Gastroesophageal sphincter (tissue), 4 donors: ENCODE data around the gene PARD3B. TPM values are rescaled to one million over a fixed set of nuclear protein-coding genes. Genes with fewer than 3 reads are reported as not detected.

ENCODE experiments used
- ATAC-seq: fragments of 150-250 bp; one replicate; pipeline ENCODE4 v1.9.1; 2016; ENCODE audit warnings: mild to moderate bottlenecking, moderate library complexity
- H3K27ac ChIP-seq, 4 donors: fragments of 200-600 bp; sonication (generic) in 3 of 4; 1 replicate in 3 of 4; 2 replicates in 1 of 4; pipeline ENCODE4 v1.5.1; 2016 to 2019
- H3K27me3 ChIP-seq: fragments of 200-600 bp; sonication (generic); one replicate; pipeline ENCODE4 v1.5.1; 2019
- H3K36me3 ChIP-seq, 2 donors: fragments of 200-600 bp; sonication (generic); one replicate each; pipeline ENCODE4 v1.5.1; 2019; ENCODE audit warnings: control low read depth in 1 of 2
- H3K4me1 ChIP-seq, 3 donors: fragments of 200-600 bp; sonication (generic); 1 replicate in 2 of 3; 2 replicates in 1 of 3; pipeline ENCODE4 v1.5.1; 2016 to 2019; ENCODE audit warnings: control low read depth in 2 of 3
- H3K4me3 ChIP-seq, 2 donors: fragments of 200-600 bp; sonication (generic); one replicate each; pipeline ENCODE4 v1.5.1; 2019; ENCODE audit warnings: mild to moderate bottlenecking in 1 of 2, moderate library complexity in 1 of 2
- H3K9me3 ChIP-seq, 3 donors: fragments of 200-600 bp; sonication (generic); one replicate each; pipeline ENCODE4 v1.5.1; 2017 to 2019; ENCODE audit warnings: control low read depth in 2 of 3
- CTCF ChIP-seq, 4 experiments: fragments of 200-600 bp in 2 of 4; fragments of 450-650 bp in 2 of 4; sonication (generic) in 1 of 4; IDR thresholded peaks; one replicate each; pipeline ENCODE4 v1.5.1; 2017 to 2019; ENCODE audit warnings: antibody characterized with exemption in 4 of 4, mild to moderate bottlenecking in 2 of 4, moderate library complexity in 2 of 4
- EP300 ChIP-seq: sonication (generic); formaldehyde crosslinking; IDR thresholded peaks from one replicate; pipeline ENCODE4 v1.6.1; 2017; ENCODE audit warnings: antibody characterized with exemption, mild to moderate bottlenecking
- POLR2A ChIP-seq, 2 donors: fragments of 450-650 bp; IDR thresholded peaks; one replicate each; pipeline ENCODE4 v1.6.1; 2017; ENCODE audit warnings: antibody characterized with exemption in 2 of 2, mild to moderate bottlenecking in 2 of 2, moderate library complexity in 1 of 2
- POLR2AphosphoS5 ChIP-seq: sonication (generic); formaldehyde crosslinking; IDR thresholded peaks from one replicate; pipeline ENCODE4 v1.6.1; 2017; ENCODE audit warnings: antibody characterized with exemption
- WGBS, 2 donors: methylation state at CpG; one replicate each; pipeline ENCODE4 v1.1.5; 2018; ENCODE audit warnings: low coverage in 1 of 2; 5-methylcytosine and 5-hydroxymethylcytosine counted together
- total RNA-seq, 4 donors: library from RNA; depleted of rRNA; stranded (reverse); fragments of >200 nt; gene quantifications; one replicate each; pipeline ENCODE4 v1.1.0, GENCODE V29; 2016

PARD3B gene
- total RNA-seq, 4 donors from 2014 or later: 29.6 to 42.2 (median 41.0) TPM

GRCh38 chr2:204790076-204790475 is 244.8 kb downstream of the PARD3B start:
- Histone ChIP-seq H3K27ac (no peak overlapping the region), H3K4me1 (no peaks in the 10 kb centered on the region), H3K36me3 (no peaks in the 10 kb centered on the region), H3K9me3 (no peaks in the 10 kb centered on the region), H3K27me3 (no peaks in the 10 kb centered on the region), H3K4me3 (no peak overlapping the region)
- WGBS, 2 donors: 91 to 100% methylated on average over 2 to 3 of the region's 3 CpGs
- ATAC-seq: no peak
- TF ChIP-seq CTCF (IDR thresholded peaks at IDR 0.05) (no peak), POLR2A (IDR thresholded peaks at IDR 0.05) (no peak), POLR2AphosphoS5 (no peak), EP300 (no peak)

GRCh38 chr2:204791230-204791629 is 246.0 kb downstream of the PARD3B start:
- no peak for ATAC-seq
- TF ChIP-seq POLR2AphosphoS5 (no peak), CTCF (IDR thresholded peaks at IDR 0.05) (no peak), POLR2A (IDR thresholded peaks at IDR 0.05) (no peak), EP300 (no peak)
- Histone ChIP-seq H3K9me3 (no peaks in the 10 kb centered on the region), H3K4me3 (no peak overlapping the region), H3K36me3 (no peaks in the 10 kb centered on the region), H3K4me1 (no peaks in the 10 kb centered on the region), H3K27ac (no peak overlapping the region), H3K27me3 (no peaks in the 10 kb centered on the region)

- TF ChIP-seq EP300: no peak
- no peak for TF ChIP-seq POLR2A (IDR thresholded peaks at IDR 0.05)
- TF ChIP-seq POLR2AphosphoS5: no peak
- no peak for TF ChIP-seq CTCF (IDR thresholded peaks at IDR 0.05)
- Histone ChIP-seq H3K27ac (no peak overlapping the region), H3K36me3 (no peaks in the 10 kb centered on the region), H3K27me3 (no peaks in the 10 kb centered on the region), H3K4me3 (no peak overlapping the region), H3K9me3 (no peaks in the 10 kb centered on the region), H3K4me1 (no peaks in the 10 kb centered on the region)
- 98 to 100% methylated on average over 2 of the region's 2 CpGs for WGBS, 2 donors
- ATAC-seq: no peak
Observed at GRCh38 chr2:204794624-204795023, 249.3 kb downstream of the PARD3B start.

GRCh38 chr2:204795156-204795555 is 249.9 kb downstream of the PARD3B start:
- no peaks in the 10 kb centered on the region for H3K36me3 ChIP-seq
- no peaks in the 10 kb centered on the region for H3K27me3 ChIP-seq
- 40 to 50% methylated on average over 1 of the region's 1 CpG for WGBS, 2 donors
- H3K4me3 ChIP-seq: no peak overlapping the region
- no peaks in the 10 kb centered on the region for H3K9me3 ChIP-seq
- H3K27ac ChIP-seq: no peak overlapping the region
- no peak for ATAC-seq
- no peaks in the 10 kb centered on the region for H3K4me1 ChIP-seq
- TF ChIP-seq CTCF (IDR thresholded peaks at IDR 0.05) (no peak), POLR2AphosphoS5 (no peak), POLR2A (IDR thresholded peaks at IDR 0.05) (no peak), EP300 (no peak)

GRCh38 chr2:204796581-204796980 is 251.3 kb downstream of the PARD3B start:
- no peak overlapping the region for H3K4me3 ChIP-seq
- no peak for TF ChIP-seq POLR2AphosphoS5
- no peak for TF ChIP-seq CTCF (IDR thresholded peaks at IDR 0.05)
- TF ChIP-seq POLR2A (IDR thresholded peaks at IDR 0.05): no peak
- TF ChIP-seq EP300: no peak
- H3K27me3 ChIP-seq: no peaks in the 10 kb centered on the region
- WGBS, 2 donors: 83 to 94% methylated on average over 3 of the region's 4 CpGs
- no peaks in the 10 kb centered on the region for H3K9me3 ChIP-seq
- no peak for ATAC-seq
- no peaks in the 10 kb centered on the region for H3K36me3 ChIP-seq
- no peaks in the 10 kb centered on the region for H3K4me1 ChIP-seq
- H3K27ac ChIP-seq: no peak overlapping the region
